HG03469 (cell line): ENCODE measurements around the gene CUBN.
"Not testable (repeated sequence)": the region's sequence is repeated elsewhere in the genome, so short reads cannot be mapped to it uniquely, and the experiment has no call there.

Source experiments
- ATAC-seq: cut with Tn5 transposase; IDR thresholded peaks from one replicate; pipeline ENCODE4 v1.9.1; 2021; ENCODE audit warnings: mild to moderate bottlenecking, moderate library complexity, moderate number of reproducible peaks; ENCODE audit not compliant: unreplicated experiment

Gene CUBN

GRCh38 chr10:16832351-16833080, 297.1 kb downstream of the CUBN start:
- no peak for ATAC-seq

GRCh38 chr10:16828701-16829175, 300.9 kb downstream of the CUBN start:
- no peak for ATAC-seq

GRCh38 chr10:16828114-16828568, 301.5 kb downstream of the CUBN start:
- ATAC-seq: peak; percentile 86

- ATAC-seq: not testable (repeated sequence)
These were observed 302.1 kb downstream of the CUBN start for GRCh38 chr10:16827474-16827873.

GRCh38 chr10:16822726-16823360, 306.8 kb downstream of the CUBN start:
- ATAC-seq: no peak

- no peak for ATAC-seq
These were observed 307.6 kb downstream of the CUBN start for GRCh38 chr10:16822027-16822426.

- no peak for ATAC-seq
These were observed 309.2 kb downstream of the CUBN start for GRCh38 chr10:16820421-16820820.

GRCh38 chr10:16820018-16820417, 309.6 kb downstream of the CUBN start:
- no peak for ATAC-seq

GRCh38 chr10:16819436-16819835, 310.2 kb downstream of the CUBN start:
- no peak for ATAC-seq

GRCh38 chr10:16819026-16819425, 310.6 kb downstream of the CUBN start:
- no peak for ATAC-seq

GRCh38 chr10:16817125-16818019, 312.2 kb downstream of the CUBN start, which contains the start of gene RSU1:
Gene RSU1 (minus strand): TSS chr10:16817424. CDS start chr10:16817081, 343 bp downstream.
- peak; percentile 98 for ATAC-seq

- ATAC-seq: no peak
These were observed 312.8 kb downstream of the CUBN start for GRCh38 chr10:16816830-16817124.

GRCh38 chr10:16816171-16816570, 313.4 kb downstream of the CUBN start:
- ATAC-seq: no peak

- ATAC-seq: no peak
These were observed 315.6 kb downstream of the CUBN start for GRCh38 chr10:16814012-16814411.

GRCh38 chr10:16812676-16813075, 316.9 kb downstream of the CUBN start:
- no peak for ATAC-seq

- no peak for ATAC-seq
These were observed 317.8 kb downstream of the CUBN start for GRCh38 chr10:16811765-16812164.

- ATAC-seq: no peak
These were observed 318.3 kb downstream of the CUBN start for GRCh38 chr10:16811292-16811691.

GRCh38 chr10:16809074-16809718, 320.4 kb downstream of the CUBN start:
- peak; percentile 90 for ATAC-seq

GRCh38 chr10:16804123-16804522, 325.5 kb downstream of the CUBN start:
- ATAC-seq: no peak

GRCh38 chr10:16803464-16803863, 326.1 kb downstream of the CUBN start:
- ATAC-seq: no peak

- ATAC-seq: peak; percentile 75
These were observed 330.0 kb downstream of the CUBN start for GRCh38 chr10:16799621-16800020.
